ENCODE data around the gene SYNCRIP.

DNA sequence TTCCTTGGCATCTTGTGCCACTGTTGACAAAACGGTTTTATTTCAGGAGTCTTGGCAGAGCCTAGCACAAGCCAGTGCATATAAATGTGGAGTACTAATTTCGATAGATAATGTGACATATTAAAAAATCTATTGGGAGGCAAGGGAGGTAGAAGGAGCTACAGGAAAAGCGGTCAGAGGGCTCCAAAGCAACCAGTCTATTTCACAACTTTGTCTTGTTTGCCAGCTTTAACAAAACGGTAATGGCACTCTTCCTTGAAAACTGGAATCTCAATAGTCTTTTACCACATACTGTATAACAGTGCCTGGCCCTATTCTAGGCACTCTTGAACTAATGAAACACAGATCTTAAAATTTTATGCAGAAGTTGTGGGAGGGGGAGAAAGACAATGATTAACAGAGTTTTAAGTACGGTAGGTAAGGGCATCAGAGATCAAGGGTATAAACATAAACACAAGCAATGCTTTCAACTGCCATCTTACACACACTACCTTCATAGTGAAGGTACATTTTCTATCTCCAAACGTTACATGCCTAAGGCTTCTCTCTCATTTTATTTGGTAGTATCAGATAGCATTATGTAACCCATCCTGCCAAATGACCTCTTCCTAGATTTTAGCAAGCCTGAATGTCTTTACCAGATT, 33.5 kb upstream of the SYNCRIP start:
- TF ChIP-seq EZH2 (IDR thresholded peaks at IDR 0.05; ENCODE audit: insufficient read depth, low read length) = no peak
- TF ChIP-seq, protein P1, sequence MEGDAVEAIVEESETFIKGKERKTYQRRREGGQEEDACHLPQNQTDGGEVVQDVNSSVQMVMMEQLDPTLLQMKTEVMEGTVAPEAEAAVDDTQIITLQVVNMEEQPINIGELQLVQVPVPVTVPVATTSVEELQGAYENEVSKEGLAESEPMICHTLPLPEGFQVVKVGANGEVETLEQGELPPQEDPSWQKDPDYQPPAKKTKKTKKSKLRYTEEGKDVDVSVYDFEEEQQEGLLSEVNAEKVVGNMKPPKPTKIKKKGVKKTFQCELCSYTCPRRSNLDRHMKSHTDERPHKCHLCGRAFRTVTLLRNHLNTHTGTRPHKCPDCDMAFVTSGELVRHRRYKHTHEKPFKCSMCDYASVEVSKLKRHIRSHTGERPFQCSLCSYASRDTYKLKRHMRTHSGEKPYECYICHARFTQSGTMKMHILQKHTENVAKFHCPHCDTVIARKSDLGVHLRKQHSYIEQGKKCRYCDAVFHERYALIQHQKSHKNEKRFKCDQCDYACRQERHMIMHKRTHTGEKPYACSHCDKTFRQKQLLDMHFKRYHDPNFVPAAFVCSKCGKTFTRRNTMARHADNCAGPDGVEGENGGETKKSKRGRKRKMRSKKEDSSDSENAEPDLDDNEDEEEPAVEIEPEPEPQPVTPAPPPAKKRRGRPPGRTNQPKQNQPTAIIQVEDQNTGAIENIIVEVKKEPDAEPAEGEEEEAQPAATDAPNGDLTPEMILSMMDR (IDR thresholded peaks at IDR 0.05; ENCODE audit: insufficient read depth, low read depth, low read length) = no peak
